Activated T-cell treated with anti-CD3 and anti-CD28 coated beads, Interleukin-2, amount 50 U/mL, for 72 hours (primary cell): Measurements from ENCODE around the gene RAB20. TPM values are rescaled to one million over a fixed set of nuclear protein-coding genes. Genes with fewer than 3 reads are reported as not detected.

Experiments
- ATAC-seq, 2 donors: fragments of 150-1000 bp; cut with Tn5 transposase; replicated peaks in 1 of 2; 2 replicates each; pipeline ENCODE4 v1.10.0; 2021; ENCODE audit warnings: moderate library complexity in 2 of 2, mild to moderate bottlenecking in 1 of 2
- DNase-seq, 2 donors: peaks; one replicate each; pipeline ENCODE4 v3.0.0; 2021 to 2022; ENCODE audit warnings: mixed read lengths in 1 of 2
- H3K27ac Mint-ChIP-seq: one replicate; pipeline ENCODE4 v1.8.0; 2022; ENCODE audit warnings: mild to moderate bottlenecking, moderate library complexity, mixed read lengths
- H3K27me3 Mint-ChIP-seq: one replicate; pipeline ENCODE4 v1.8.0; 2022; ENCODE audit warnings: low read depth, mixed read lengths
- H3K36me3 Mint-ChIP-seq, 2 donors: one replicate each; pipeline ENCODE4 v1.8.0; 2022; ENCODE audit warnings: mixed read lengths in 2 of 2, mild to moderate bottlenecking in 1 of 2; ENCODE audit not compliant: insufficient read depth in 2 of 2
- H3K4me1 Mint-ChIP-seq: one replicate; pipeline ENCODE4 v1.8.0; 2022; ENCODE audit warnings: low read depth, mixed read lengths
- H3K4me3 Mint-ChIP-seq, 2 donors: one replicate each; pipeline ENCODE4 v1.8.0; 2022; ENCODE audit warnings: mild to moderate bottlenecking in 2 of 2, mixed read lengths in 2 of 2, moderate library complexity in 2 of 2
- H3K9me3 Mint-ChIP-seq, 2 donors: one replicate each; pipeline ENCODE4 v1.8.0; 2022; ENCODE audit warnings: mixed read lengths in 2 of 2
- total RNA-seq, 2 donors: library from RNA; stranded (reverse); gene quantifications; one replicate each; pipeline ENCODE4 v1.2.3, GENCODE V29; 2022

Gene RAB20
- total RNA-seq, 2 donors from 2014 or later, result 1.8 to 3.0 TPM

GRCh38 chr13:110517505-110518225, 43.9 kb downstream of the RAB20 start:
- Mint-ChIP-seq H3K4me1 (peaks cover 8% of the 10 kb centered on the region), H3K27ac (no peak overlapping the region), H3K36me3 (no peaks in the 10 kb centered on the region), H3K27me3 (peaks cover 6% of the 10 kb centered on the region), H3K4me3 (no peak overlapping the region), H3K9me3 (no peaks in the 10 kb centered on the region)
- ATAC-seq (no peak), DNase-seq (no peak)

- DNase-seq, result no peak
- no peak overlapping the region for H3K27ac Mint-ChIP-seq
- peaks cover 8% of the 10 kb centered on the region for H3K4me1 Mint-ChIP-seq
- no peak for ATAC-seq
- no peak overlapping the region for H3K4me3 Mint-ChIP-seq
- peaks cover 6% of the 10 kb centered on the region for H3K27me3 Mint-ChIP-seq
- no peaks in the 10 kb centered on the region for H3K36me3 Mint-ChIP-seq
- no peaks in the 10 kb centered on the region for H3K9me3 Mint-ChIP-seq
These were observed 45.0 kb downstream of the RAB20 start for GRCh38 chr13:110516500-110516899.

GRCh38 chr13:110512198-110512740, 49.3 kb downstream of the RAB20 start:
- Mint-ChIP-seq H3K4me3 (no peak overlapping the region), H3K27ac (no peak overlapping the region), H3K36me3 (no peaks in the 10 kb centered on the region), H3K4me1 (peaks cover 8% of the 10 kb centered on the region), H3K27me3 (peaks cover 6% of the 10 kb centered on the region), H3K9me3 (no peaks in the 10 kb centered on the region)
- DNase-seq (no peak), ATAC-seq (no peak)

DNA sequence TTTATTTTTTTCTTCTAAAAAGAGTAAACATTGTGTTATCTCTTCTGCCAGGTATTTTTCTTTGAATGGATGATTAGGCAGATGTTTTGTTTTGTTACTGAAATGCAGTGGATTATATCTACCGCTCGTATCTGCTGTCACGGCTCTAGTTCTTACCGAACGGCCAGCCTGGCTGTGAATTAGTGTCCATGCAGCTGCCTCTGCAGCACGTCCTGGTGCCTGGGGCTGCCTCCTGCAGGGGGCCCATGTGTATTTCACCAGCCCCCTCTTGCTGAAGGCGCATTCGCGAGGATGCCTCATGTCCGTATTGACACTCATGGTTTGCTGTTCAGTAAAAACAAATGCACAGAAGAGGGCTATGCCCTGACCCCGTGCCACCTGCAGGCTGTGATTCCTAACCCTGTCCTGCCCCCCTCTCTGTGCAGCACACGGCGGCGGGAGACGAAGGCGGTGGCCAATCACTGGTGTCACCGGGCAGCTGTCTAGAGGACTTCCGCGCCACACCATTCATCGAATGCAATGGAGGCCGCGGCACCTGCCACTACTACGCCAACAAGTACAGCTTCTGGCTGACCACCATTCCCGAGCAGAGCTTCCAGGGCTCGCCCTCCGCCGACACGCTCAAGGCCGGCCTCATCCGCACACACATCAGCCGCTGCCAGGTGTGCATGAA, 49.9 kb downstream of the RAB20 start:
- ATAC-seq, result no peak

GRCh38 chr13:110509971-110510786, 51.3 kb downstream of the RAB20 start:
- H3K4me3 Mint-ChIP-seq, result no peak overlapping the region
- H3K27ac Mint-ChIP-seq, result no peak overlapping the region
- peaks cover 4% of the 10 kb centered on the region for H3K4me1 Mint-ChIP-seq
- DNase-seq (no peak), ATAC-seq (peak in 1 of 2 donors; percentile 17)
- H3K36me3 Mint-ChIP-seq, result no peaks in the 10 kb centered on the region
- no peaks in the 10 kb centered on the region for H3K9me3 Mint-ChIP-seq
- H3K27me3 Mint-ChIP-seq, result peaks cover 6% of the 10 kb centered on the region

More for the DNA sequence above, 49.9 kb downstream of the RAB20 start:
- Mint-ChIP-seq H3K27me3 (peaks cover 6% of the 10 kb centered on the region), H3K27ac (no peak overlapping the region), H3K4me3 (no peak overlapping the region), H3K9me3 (no peaks in the 10 kb centered on the region), H3K36me3 (no peaks in the 10 kb centered on the region), H3K4me1 (peaks cover 8% of the 10 kb centered on the region)
- DNase-seq, result no peak

DNA sequence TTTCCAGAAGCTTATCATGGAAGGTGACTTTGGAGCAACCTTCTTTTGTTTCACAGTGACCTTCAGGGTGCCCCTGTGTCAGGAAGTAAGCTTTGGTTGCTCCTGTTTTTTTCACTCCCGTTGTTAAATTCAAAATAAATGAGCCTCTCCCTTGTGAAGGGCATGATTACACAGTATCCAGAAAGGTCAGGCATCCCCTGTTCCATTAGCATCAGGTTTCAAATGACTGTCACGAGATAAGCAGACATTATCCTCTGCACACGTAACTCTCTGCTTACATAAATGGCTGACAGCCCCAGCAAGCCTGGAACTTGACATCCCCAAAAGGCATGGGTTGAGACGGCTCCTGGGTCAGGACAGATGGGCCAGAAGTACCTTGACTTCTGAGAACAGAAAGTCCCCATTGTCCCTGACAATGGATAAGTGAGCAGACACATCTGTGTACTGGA, 52.0 kb downstream of the RAB20 start:
- ATAC-seq, result no peak
- Mint-ChIP-seq H3K4me3 (no peak overlapping the region), H3K27me3 (no peaks in the 10 kb centered on the region), H3K9me3 (no peaks in the 10 kb centered on the region), H3K4me1 (no peaks in the 10 kb centered on the region), H3K36me3 (no peaks in the 10 kb centered on the region), H3K27ac (no peak overlapping the region)
- no peak for DNase-seq

- no peaks in the 10 kb centered on the region for H3K9me3 Mint-ChIP-seq
- H3K4me1 Mint-ChIP-seq, result no peaks in the 10 kb centered on the region
- no peaks in the 10 kb centered on the region for H3K36me3 Mint-ChIP-seq
- no peak overlapping the region for H3K4me3 Mint-ChIP-seq
- H3K27ac Mint-ChIP-seq, result no peak overlapping the region
- DNase-seq, result no peak
- no peak for ATAC-seq
- no peaks in the 10 kb centered on the region for H3K27me3 Mint-ChIP-seq
These were observed 53.7 kb downstream of the RAB20 start for GRCh38 chr13:110507678-110508381.

GRCh38 chr13:110506859-110507566, 54.5 kb downstream of the RAB20 start:
- Mint-ChIP-seq H3K9me3 (no peaks in the 10 kb centered on the region), H3K36me3 (no peaks in the 10 kb centered on the region), H3K4me1 (no peaks in the 10 kb centered on the region), H3K27me3 (no peaks in the 10 kb centered on the region), H3K4me3 (no peak overlapping the region), H3K27ac (no peak overlapping the region)
- ATAC-seq, result no peak
- DNase-seq, result no peak

GRCh38 chr13:110506396-110506795, 55.1 kb downstream of the RAB20 start:
- H3K36me3 Mint-ChIP-seq, result no peaks in the 10 kb centered on the region
- H3K9me3 Mint-ChIP-seq, result no peaks in the 10 kb centered on the region
- no peak overlapping the region for H3K27ac Mint-ChIP-seq
- no peaks in the 10 kb centered on the region for H3K27me3 Mint-ChIP-seq
- ATAC-seq (no peak), DNase-seq (no peak)
- H3K4me3 Mint-ChIP-seq, result no peak overlapping the region
- no peaks in the 10 kb centered on the region for H3K4me1 Mint-ChIP-seq

GRCh38 chr13:110505594-110505993, 55.9 kb downstream of the RAB20 start:
- H3K4me3 Mint-ChIP-seq, result no peak overlapping the region
- no peaks in the 10 kb centered on the region for H3K9me3 Mint-ChIP-seq
- no peaks in the 10 kb centered on the region for H3K27me3 Mint-ChIP-seq
- no peaks in the 10 kb centered on the region for H3K4me1 Mint-ChIP-seq
- no peak overlapping the region for H3K27ac Mint-ChIP-seq
- DNase-seq, result no peak
- ATAC-seq, result no peak
- no peaks in the 10 kb centered on the region for H3K36me3 Mint-ChIP-seq

DNA sequence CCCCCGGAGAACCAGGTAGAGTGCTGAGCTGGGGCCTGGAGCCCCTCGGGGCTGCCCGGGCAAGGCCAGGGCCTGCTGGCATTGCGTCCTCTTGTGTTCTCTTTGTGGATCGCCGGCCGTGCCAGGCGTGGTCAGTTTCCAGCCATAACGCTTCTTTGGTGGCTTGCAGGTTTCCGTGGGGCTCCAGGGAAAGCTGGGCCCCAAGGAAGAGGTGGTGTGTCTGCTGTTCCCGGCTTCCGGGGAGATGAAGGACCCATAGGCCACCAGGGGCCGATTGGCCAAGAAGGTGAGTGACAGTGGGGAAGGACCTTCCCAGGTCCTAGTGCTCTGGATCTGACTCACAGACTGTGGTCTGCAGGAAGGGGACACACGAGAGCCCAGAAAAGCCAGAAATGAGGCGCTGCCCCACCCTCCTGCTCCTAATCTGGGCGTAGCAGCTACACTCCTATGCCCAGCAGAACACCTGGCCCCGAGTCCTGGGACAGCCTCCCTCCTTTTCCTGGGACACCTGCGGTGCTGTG, 57.5 kb downstream of the RAB20 start:
- Mint-ChIP-seq H3K4me1 (no peaks in the 10 kb centered on the region), H3K4me3 (no peak overlapping the region), H3K36me3 (no peaks in the 10 kb centered on the region), H3K27me3 (no peaks in the 10 kb centered on the region), H3K27ac (no peak overlapping the region), H3K9me3 (no peaks in the 10 kb centered on the region)
- DNase-seq (no peak), ATAC-seq (no peak)
